HG03469 (cell line): ENCODE data around the gene PLA2G4D.

Experiments
- ATAC-seq: cut with Tn5 transposase; IDR thresholded peaks from one replicate; pipeline ENCODE4 v1.9.1; 2021; ENCODE audit warnings: mild to moderate bottlenecking, moderate library complexity, moderate number of reproducible peaks; ENCODE audit not compliant: unreplicated experiment

Gene PLA2G4D

GRCh38 chr15:42057799-42058646 lies 36.3 kb downstream of the PLA2G4D start:
- ATAC-seq, result no peak

DNA sequence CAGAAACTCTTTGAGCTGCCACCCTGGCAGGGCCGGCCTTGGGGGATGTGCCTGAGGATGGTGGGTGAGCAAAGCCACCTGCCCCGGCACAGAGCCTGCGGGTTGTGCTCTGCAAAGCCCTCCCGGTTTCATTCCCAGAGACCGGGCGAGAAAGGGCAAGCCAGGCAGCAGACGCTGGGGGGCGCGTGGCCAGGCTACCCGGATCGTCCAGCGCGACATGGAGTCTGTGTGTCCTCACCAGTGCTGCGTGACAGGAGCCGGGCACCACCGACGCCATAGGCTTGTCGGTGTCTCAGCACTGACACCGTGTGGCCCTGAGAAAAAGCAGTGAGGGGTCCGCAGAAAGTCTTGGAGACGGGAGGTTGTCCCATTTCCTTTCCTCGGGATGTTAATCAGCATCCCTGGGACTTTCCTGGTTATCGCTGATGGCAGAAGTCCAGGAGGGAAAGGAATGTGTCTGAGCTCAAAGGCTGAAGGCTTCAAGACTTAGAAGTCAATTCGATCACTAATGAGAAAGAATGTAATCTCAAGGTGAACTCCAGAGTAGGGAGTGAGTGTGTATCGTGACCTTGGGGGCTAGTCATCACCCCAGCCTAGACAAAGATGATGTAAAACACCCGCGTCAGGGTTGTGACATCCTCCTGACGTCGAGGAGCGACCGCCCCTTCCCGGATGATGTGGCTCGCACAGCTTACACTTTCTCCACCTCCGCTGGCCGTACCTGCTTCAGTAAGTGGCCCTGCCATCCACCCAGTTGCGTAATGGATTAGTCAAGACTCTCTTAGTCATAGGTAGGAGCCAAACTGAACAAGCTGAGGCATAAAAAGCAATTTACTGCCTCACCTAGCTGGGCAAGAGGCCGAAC lies 37.2 kb downstream of the PLA2G4D start:
- ATAC-seq, result no peak

DNA sequence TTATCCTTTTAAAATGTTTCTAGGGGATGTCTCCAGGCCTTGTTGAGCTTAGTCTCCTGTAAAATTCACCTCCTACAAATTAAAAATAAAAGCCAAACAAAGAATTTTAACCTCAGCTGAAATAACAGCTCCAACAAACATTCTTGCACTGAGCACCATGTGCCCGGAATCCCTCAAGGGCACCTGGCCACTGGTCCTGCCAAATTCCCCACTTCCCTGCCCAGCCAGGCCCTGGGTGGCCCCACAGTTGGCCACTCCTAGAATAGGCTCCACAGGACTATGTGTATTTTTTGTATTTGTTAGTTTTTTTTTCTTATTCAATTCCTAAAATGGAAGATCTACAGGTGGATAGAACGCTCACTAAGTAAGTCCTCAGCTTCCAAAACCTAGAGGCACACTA lies 40.4 kb downstream of the PLA2G4D start:
- ATAC-seq, result no peak

DNA sequence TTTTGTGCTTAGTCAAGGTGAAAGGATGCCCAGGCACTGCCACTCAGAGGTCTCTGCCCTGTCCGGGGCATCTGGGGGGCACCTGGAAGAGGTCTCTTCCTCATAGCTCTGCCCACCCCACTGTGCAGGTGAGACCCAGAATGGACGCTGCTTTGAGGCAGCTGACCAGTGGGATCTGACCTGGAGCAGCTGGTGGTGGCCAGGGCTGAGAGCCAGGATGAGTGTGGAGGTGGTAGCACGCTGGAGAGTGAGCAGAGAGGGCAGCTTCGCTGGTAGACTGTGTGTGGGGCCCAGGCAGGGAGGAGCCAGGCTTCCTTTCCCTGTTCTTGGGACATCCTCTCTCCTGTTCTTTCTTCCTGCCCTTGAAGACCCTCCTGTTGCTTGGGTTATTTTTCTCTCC lies 41.4 kb downstream of the PLA2G4D start:
- no peak for ATAC-seq

GRCh38 chr15:42050484-42051255 lies 43.7 kb downstream of the PLA2G4D start:
- ATAC-seq, result no peak

GRCh38 chr15:42048821-42049200 lies 45.6 kb downstream of the PLA2G4D start:
- no peak for ATAC-seq

DNA sequence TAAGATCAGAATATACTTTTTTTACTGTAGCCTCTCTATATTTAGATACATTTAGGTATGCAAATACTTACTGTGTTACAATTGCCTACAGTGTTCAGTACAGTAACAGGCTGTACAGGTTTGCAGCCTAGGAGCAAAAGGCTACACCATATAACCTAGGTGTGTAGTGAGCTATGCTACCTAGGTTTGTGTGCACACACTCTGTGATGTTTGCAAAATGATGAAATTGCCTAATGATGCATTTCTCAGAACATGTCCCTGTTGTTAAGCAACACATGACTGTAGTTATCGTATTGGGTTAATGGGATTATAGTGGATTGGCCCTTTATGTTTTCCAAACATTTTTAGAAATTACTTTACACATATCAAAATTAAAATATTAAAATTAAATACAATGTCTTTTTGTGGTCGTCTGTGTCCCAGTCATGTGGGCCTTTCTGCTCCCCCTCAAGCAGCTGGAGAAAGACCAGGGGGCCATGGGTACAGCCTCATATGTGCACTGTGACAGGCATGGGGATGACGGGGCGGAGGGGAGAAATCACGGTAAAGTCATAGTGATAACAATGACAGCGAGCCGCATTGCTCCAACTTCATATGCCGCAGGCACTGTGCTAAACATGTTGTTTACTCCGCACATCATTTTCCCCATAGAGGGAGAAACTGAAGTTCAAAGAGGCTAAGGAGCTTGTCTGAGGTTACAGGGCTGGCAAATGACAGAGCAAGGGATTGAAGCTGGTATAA lies 46.1 kb downstream of the PLA2G4D start:
- ATAC-seq, result no peak

GRCh38 chr15:42046597-42046996 lies 47.8 kb downstream of the PLA2G4D start:
- no peak for ATAC-seq

DNA sequence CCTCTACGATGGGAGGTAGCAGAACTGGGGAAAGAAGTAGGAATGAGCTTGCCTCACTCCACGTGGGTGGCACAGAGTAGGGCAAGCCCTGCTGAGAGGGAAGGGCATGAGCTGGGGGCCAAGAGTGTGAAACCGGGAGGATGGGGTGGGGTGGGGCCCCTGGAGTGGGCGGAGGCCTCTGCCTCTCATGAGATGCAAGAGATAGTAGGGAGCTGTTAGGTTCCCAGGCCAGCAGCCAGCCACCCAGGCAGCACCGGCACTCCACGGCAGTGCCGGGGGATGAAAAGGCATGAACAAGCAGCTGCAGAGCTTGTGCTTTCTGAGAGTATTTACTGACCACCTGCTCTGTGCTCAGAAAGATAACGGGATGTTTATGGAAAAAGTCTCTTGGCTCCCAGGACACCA lies 49.1 kb downstream of the PLA2G4D start:
- ATAC-seq, result no peak

GRCh38 chr15:42042602-42043400 lies 51.6 kb downstream of the PLA2G4D start:
- ATAC-seq, result no peak

DNA sequence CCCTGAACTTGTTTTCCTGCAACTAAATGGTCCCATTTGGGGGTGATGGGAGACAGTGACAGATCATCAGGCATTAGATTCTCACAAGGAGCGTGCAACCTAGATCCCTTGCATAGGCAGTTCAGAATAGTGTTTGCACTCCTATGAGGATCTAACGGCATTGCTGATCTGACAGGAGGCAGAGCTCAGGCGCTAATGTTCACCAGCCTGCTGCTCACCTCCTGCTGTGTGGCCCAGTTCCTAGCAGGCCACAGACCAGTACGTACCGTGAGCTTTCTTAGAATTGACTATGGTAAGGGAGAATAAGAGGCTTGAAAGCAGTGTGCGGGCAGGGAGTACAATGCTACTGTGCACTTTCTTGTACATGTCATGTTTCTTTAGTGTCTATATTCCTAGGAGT lies 56.0 kb downstream of the PLA2G4D start:
- no peak for ATAC-seq

DNA sequence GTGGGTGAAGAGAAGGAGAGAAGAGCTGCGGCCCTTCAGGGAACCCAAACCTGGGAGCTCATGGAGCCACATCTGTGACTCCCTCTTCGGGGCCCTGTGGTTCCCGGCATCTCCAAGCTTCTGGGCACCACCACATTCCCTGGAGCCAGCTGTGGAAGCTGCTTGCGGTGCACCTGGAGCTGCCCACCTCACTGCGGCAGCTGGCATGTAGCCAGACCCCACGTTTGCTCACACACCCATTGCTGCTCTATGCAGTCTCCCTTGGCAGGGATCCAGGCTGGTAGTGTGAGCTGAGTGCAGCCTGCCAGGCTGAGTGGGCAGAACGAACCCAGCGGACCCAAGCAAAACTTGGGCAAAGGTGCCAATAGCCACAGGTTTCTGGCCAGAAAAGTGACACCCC lies 56.7 kb downstream of the PLA2G4D start:
- no peak for ATAC-seq

- no peak for ATAC-seq
These were observed 57.4 kb downstream of the PLA2G4D start for GRCh38 chr15:42036966-42037365.

- no peak for ATAC-seq
These were observed 58.1 kb downstream of the PLA2G4D start for GRCh38 chr15:42036112-42036905.

DNA sequence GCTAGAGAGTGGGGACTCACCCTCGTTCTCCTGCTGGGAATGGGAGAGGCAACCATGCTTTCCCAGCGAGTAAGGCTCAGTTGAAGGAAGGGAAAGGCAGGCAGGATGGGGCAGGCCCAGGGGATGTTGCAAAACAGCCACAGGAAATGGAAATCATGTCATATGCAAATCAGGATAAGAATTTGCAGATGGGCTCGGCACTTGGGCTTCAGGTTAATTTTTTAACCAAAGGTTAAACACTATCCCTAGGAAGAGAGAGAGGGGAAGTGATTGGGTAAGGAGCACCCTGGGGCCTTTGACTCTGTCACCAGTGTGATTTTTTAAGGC lies 59.0 kb downstream of the PLA2G4D start:
- ATAC-seq, result no peak

DNA sequence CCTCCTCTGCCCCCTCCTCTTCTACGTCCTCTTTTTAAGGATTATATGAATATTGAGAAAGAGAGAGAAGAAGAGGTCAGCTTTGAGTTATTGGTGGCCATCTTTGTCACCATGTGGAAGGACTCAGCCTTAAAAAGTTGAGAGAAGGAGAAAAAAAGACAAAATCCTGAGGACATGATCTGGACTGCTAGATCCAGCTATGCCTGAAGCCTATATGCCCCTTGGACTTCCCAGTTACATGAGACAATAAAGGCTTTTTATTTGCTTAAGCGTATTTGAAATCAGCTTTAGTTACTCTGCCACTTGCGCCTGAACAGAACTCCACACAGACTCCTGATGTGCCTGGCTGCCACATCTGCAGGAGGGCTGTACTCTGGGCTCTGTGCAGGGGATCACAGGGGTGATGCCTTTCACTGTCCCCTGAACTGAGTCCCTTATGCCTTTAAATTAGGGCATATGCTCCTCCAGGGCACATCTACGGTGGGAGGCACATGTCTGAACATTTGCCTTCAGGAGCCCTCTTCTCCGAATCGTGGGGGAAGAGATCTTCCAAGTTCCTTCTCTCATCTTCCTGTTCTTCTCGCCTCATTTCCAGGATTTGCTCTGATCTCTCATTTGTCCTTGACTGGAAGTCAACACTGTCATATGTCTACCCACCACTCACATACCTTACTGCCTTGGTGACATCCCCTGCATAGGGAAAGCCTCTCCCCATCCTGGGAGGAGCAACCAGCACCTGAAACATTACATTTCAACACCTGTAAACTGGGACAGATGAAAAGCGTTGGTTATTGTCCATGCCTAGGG lies 59.5 kb downstream of the PLA2G4D start:
- ATAC-seq, result no peak

DNA sequence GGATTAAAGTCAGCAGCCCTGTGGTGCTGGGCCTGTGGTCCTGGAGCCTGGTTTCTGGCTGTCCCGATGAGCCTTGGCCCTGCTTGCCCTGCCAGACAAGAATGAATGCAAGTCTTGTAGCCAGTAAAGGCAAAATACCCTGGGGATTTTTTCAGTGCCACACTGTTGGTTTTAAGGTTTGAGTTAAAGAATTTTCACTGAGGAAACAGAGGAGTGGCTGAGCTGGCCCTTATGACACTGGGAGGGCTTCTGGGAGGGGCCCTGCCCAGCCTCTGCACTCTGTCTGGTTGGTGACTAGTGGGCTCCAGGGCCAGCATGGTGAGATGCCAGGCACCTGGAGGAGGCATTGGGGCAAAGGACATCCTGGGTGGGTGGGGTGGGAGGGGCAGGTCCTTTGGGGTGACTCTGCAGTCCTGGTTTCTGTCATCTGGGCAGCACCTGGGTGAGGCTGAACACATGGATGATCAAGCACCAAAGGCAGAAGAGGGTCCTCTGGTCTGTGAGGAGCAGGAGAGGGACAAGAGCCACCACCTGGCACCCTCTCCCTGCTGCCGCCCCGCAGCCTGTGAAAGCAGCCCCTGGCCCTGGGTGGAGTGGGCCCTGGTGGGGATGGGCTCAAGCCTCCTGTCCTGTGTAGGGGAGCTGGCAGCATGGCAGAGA lies 61.0 kb downstream of the PLA2G4D start:
- ATAC-seq, result no peak
